Cardiac fibroblast (primary cell): ENCODE results near the gene ZFR2.

Experiments
- DNase-seq, 2 donors: peaks; one replicate each; pipeline versions ENCODE4 v3.0.0 to v3.0.0-alpha.2; 2010; ENCODE audit warnings: low read depth in 2 of 2
- H3K4me3 ChIP-seq, 2 donors: replicated peaks in 1 of 2; 1 replicate in 1 of 2; 2 replicates in 1 of 2; pipeline ENCODE4 v1.5.1; 2011; ENCODE audit warnings: low read depth in 2 of 2, low read length in 2 of 2, mild to moderate bottlenecking in 2 of 2, moderate library complexity in 1 of 2
- CTCF ChIP-seq: IDR thresholded peaks from one replicate; pipeline ENCODE4 v1.5.1; 2011; ENCODE audit warnings: low read depth, mild to moderate bottlenecking, low read length, inconsistent platforms

Gene ZFR2

GRCh38 chr19:3792114-3792513, 76.7 kb downstream of the ZFR2 start:
- DNase-seq: no peak

GRCh38 chr19:3790941-3791340, 77.9 kb downstream of the ZFR2 start:
- no peak overlapping the region for H3K4me3 ChIP-seq
- DNase-seq: no peak
- no peak for TF ChIP-seq CTCF

More at GRCh38 chr19:3792114-3792513, 76.7 kb downstream of the ZFR2 start:
- H3K4me3 ChIP-seq: no peak overlapping the region
- no peak for TF ChIP-seq CTCF

GRCh38 chr19:3790209-3790734, 78.6 kb downstream of the ZFR2 start:
- H3K4me3 ChIP-seq: no peak overlapping the region
- no peak for TF ChIP-seq CTCF
- DNase-seq: no peak

- DNase-seq: no peak
- no peak for TF ChIP-seq CTCF
- no peak overlapping the region for H3K4me3 ChIP-seq
These were observed 79.7 kb downstream of the ZFR2 start for GRCh38 chr19:3788996-3789778.

GRCh38 chr19:3785938-3786824, 82.7 kb downstream of the ZFR2 start, which contains the start of gene MATK:
TSS of gene MATK (minus strand) at chr19:3786381. CDS start at chr19:3785135, 1,246 bp downstream.
- no peak for TF ChIP-seq CTCF
- DNase-seq: no peak
- no peak within 1 kb of the TSS for H3K4me3 ChIP-seq

- TF ChIP-seq CTCF: no peak
- no peak overlapping the region for H3K4me3 ChIP-seq
- no peak for DNase-seq
These were observed 83.3 kb downstream of the ZFR2 start for GRCh38 chr19:3785451-3785937.
